GM19463 (cell line): ENCODE data around the gene CA7.

Source experiments
- ATAC-seq: cut with Tn5 transposase; IDR thresholded peaks from one replicate; pipeline ENCODE4 v1.9.1; 2021; ENCODE audit warnings: mild to moderate bottlenecking, moderate library complexity; ENCODE audit not compliant: unreplicated experiment

CA7 gene

DNA sequence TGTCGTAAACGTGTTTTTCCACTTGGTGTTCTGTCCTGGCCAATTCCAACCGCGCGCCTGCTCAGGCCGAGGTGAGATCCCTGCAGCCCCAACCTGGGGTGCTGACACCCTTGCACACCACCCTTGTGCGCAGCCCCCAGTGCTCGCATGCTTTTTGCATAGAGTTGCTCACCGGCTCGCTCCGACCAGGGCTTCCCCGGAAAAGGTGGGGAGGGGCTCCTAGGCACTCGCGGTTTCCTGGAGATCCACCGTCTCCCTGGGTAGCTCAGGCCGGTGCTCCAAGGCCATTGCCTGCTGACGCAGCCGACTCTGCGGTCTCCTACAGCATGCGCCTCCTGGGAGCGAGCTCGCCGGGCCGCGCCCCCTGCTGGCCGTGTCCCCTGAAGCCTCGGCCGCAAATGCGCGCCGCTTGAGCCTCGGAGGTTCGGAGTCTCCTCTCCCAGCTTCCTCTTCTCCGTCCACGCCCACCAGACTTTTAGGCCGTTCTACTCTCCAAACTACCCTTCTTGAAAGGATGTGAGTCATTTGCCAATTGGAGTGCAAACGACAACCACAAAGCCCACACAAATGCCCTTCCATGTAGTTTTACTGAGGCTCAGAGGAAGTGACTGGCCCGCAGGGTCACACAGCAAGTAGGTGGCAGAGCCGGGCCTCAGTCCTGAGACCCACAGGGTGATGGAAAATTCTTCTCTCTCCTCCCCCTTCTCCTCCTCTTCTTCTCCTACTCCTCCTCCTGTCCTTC lies 28.9 kb downstream of the CA7 start:
- ATAC-seq: peak; percentile 80

DNA sequence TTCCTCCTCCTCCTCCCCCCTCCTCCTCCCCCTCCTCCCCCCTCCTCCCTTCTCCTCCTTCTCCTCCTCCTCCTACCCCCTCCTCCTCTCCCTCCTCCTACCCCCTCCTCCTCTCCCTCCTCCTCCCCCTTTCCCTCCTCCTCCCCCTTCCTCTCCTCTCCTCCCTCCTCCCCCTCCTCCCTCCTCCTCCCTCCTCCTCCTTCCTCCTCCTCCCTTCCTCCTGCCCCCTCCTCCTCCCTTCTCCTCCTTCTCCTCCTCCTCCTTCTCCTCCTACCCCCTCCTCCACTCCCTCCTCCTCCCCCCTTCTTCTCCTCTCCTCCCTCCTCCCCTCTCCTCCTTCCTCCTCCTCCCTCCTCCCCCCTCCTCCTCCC lies 29.5 kb downstream of the CA7 start:
- no peak for ATAC-seq

DNA sequence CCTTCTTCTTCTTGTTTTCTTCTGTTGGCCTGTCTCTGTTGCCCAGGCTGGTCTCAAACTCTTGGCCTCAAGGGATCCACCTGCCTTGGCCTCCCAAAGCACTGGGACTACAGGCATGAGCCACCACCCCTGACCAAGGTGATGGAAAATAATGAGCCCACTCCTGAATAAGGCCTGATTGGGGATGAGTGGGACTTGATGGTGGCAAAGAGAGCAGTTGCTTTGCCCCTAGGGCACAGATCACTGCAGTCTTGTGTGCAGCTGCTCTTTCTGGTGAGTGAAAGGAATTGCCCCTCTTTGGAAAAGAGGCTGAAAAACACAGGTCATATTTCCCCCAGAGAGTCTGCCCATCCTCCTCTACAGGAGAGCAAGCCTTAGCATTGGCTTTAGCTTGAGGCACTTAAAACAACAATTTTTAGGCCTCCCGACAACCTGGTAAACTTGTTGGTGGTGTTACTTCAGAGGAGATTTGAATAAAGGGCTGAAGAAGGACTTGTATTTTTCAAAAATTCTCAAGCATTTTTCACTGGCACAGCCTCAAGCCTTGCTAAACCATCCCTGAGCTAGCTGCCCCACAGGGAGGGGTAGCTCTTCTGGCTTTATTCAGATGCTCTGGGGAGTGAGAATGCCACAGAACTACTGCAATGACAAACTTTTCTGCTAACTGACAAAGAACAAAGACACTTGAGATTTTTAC lies 30.0 kb downstream of the CA7 start:
- ATAC-seq: no peak

DNA sequence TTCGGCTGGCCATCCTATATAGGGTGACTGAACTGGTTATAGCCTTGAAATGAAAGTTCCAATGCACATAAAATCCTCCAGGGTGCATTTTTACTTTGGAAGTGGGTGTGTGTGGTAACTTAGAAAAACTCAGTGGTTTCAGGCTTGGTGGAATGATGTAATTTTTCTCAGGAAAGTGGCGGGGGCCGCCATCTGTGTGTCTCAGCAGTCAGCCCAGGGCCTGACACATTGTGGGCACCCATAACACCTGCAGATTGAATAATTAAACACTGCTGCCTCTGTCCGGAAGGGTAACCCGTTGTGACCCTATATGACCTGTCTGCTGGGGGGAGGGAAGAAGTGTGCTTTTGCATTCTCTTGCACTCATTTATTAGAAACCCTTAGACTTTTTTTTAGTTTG lies 33.9 kb downstream of the CA7 start:
- ATAC-seq: peak; percentile 24

DNA sequence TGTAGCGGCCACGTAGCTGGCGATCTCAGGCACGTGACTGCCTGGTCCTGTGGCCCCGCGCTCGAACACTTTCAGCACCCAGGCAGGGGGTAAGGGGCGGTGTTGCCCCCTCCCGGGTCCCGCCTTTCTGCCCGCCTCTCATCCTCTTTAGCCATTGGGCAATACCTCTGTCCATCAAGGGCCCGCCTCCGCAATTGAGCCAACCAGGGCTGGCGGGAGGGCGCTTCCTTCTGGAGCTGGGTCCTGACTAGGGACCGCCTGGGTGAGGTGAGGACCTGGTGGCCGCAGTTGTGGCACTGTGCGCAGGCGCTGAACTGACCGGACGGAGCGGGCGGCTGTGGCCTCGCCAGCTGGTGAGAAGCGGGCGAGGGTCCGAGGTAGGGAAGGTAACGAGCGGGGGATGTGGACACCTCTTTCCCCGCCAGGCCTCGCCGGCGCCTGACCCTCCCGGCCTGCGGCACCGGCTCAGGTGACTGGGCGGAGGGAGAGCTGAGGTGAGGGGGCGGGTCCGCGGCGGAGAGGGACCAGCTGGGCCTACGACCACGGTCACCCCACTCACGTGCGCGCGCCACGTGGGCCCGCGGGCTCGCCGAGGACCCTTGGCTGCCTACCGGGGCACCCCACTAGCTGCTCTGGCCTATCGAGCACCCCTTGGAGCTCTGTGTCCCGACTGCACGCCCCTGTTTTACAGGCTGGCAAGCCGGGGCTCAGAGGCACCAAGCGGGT lies 36.2 kb downstream of the CA7 start, which contains the start of gene PDP2:
TSS of gene PDP2 (plus strand) at position 228 of the 726 bp plus-strand sequence. CDS start 3,770 bp downstream, outside the sequence.
- peak; percentile 91 for ATAC-seq

DNA sequence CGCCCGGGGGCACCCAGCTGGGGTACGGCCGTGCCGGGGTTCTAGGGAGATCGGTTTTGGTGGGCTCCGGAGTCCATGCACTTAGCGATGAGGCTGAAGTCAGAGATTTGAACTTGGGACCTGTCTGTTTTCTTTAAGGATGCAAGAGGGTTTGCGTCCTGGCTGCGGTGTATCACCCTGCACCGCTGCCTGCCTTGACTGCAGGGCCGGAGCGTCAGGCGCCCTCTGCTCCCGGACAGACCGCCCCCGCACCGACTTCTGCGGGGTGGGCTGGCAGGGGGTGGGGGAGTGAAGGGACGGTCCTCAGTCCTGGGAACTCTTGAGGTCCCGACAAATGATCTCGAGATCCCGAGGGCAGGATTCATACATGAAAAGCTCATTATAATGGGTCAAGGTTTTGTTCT lies 36.8 kb downstream of the CA7 start:
- ATAC-seq: no peak

DNA sequence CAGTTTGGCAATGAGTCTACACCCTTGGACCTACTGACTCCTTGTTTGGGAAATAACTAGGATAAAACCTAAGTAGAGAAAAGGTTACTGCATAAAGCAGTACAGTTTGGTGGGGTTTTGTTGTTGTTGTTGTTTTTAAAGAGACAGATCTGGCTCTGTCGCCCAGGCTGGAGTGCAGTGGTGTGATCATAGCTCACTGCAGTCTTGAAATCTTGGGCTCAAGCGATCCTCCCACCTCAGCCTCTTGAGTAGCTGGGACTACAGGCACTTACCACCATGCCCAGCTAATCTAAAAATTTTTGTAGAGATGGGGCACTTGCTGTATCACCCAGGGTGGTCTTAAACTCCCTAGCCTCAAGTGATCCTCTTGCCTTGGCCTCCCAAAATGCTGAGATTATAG lies 37.3 kb downstream of the CA7 start:
- ATAC-seq: no peak

DNA sequence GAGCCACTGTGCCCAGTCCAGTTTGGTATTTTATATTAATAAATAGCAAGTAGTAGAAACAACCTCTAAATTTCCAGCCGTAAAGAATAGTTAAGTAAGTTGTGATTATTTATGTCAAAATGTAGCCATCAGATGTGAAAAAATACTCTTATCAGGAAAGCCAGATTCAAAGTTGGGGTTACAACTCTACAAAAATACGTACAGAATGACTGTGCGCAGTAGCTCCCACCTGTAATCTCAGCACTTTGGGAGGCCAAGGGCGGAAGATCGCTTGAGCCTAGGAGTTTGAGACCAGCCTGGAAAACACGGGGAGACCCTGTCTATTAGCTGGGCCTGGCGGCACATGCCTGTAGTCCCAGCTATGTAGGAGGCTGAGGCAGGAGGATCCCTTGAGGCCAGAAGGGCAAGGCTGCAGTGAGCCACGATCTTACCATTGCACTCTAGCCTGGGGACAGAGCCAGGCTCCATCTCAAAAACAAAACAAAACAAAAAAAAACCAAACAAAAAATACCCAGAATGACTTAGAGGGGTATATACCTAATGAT lies 37.8 kb downstream of the CA7 start:
- no peak for ATAC-seq

DNA sequence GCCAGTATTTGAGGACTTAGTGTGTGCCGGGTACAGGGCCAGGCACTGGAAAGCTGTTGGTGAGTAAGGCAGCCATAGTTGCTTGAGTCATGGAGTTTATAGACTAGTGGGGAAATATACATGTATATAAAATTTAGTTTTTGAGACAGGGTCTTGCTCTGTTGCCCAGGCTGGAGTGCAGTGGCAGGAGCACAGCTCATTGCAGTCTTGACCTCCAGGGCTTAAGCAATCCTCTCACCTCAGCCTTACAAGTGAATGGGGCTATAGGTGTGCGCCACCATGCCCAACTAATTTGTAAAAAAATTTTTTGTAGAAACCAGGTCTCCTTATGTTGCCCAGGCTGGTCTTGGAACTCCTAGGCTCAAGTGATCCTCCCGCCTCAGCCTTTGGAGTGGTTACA lies 38.5 kb downstream of the CA7 start:
- no peak for ATAC-seq

DNA sequence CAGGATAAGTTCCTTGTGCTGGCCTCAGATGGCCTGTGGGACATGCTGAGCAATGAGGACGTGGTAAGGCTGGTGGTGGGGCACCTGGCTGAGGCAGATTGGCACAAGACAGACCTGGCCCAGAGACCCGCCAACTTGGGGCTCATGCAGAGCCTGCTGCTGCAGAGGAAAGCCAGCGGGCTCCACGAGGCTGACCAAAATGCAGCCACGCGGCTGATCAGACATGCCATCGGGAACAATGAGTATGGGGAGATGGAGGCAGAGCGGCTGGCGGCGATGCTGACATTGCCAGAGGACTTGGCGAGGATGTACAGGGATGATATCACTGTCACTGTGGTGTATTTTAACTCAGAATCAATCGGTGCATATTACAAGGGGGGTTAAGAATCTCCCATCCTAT lies 41.3 kb downstream of the CA7 start:
- ATAC-seq: no peak

DNA sequence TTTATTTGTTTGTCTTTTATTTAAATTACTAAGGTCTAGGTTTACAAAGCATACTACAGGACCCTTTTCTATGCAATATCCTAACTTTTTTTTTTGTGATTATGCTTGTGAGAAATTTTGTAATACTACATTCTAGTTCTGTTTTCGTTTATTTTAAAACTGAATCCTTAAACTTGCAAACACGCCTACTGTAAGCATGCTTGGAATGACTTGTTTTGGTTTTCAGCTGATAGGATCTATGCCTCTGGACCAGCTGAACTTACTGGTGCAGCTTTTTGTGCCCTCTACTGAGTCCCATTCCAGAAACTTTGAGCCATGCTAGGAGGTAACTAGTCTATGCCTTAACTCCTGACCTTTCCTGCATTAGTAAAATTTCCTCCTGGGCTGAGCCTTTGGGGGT lies 42.1 kb downstream of the CA7 start:
- ATAC-seq: no peak

DNA sequence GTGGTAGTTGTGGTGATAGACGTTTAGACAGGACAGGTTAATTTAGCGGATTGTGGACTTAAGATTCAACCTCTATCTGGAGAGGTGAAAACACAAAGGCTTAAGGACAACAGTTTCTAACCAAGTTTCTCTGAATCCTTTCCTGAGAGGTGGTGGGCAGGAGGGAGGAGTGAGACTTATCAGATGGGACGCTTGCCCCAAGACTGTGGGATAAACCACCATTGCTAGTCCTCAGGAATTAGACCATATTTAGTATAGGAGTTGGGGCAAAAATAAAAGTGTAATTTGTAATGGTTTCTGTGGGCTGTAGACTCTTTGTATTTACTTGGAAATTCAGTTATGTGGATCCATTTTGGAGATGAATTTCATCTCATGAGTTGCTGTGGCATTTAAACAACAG lies 42.7 kb downstream of the CA7 start:
- ATAC-seq: no peak

DNA sequence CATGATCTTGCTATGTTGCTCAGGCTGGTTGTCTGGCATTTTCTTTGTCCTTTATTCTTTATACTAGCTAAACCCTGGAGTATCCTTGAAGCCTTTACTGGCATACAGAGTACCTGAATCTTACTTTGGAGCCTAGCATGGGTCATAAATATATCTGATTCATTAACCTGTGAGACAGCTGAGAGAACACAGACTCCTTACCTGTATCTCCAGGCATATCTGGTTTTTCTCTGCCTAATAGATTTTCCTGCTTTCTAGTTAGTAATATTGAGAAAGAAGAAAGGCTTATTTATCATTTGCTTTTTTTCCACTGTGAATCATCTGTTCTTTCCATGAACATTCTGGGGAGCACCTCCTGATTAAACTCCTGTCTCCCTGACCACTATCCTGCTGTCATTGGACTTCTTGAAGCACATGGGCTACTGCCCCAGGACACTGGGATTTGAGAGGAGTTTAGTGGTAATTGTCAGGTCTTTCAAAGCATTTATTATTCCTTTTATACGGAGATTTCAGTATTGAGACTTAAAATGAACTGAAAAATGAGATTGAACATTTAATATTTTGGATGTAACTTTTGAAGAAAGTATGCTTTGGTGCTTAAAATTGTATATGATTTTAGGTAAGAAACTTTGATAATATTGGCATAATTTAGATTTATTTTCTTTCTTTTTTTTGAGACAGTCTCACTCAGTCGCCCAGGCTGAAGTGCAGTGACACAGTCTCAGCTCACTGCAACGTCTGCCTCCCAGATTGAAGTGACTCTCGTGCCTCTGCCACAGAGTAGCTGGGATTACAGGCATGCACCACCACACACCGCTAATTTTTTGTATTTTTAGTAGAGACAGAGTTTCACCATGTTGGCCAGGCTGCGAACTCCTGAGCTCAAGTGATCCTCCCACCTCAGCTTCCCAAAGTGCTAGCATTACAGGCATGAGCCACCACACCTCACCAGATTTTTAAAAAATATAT lies 44.7 kb downstream of the CA7 start:
- ATAC-seq: no peak

DNA sequence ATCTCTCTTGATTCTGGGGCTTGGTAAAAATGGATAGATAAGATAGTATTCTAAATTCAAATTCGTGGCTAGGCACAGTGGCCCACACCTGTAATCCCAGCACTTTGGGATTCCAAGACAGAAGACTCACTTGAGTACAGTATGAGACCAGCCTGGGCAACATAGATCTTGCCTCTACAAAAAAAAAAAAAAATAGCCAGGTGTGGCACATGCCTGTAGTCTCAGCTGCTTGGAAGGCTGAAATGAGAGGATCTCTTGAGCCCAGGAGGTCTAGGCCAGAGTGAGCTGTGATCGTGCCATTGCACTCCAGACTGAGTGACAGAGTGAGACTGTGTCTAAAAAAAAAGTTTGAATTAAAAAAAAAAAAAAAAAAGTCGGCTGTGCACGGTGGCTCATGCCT lies 45.4 kb downstream of the CA7 start:
- no peak for ATAC-seq

DNA sequence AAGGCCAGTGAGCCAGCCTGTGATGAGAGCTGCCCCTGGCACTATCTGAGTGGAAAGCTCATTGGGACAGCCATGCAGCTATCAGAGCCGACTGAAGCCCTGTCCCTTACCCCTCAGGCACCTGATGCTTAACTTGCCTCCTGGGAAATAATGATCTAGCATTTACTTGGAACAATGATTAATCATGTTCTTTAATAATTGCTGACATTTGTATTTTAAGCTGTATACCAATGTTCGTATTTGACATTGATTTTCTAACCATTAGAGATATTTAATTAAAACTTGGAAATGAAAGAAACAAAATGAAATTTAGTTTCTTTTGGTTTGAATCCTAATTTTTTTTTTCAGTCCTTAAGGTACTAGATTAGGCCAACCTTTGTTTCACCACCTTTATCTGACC lies 46.6 kb downstream of the CA7 start:
- no peak for ATAC-seq

DNA sequence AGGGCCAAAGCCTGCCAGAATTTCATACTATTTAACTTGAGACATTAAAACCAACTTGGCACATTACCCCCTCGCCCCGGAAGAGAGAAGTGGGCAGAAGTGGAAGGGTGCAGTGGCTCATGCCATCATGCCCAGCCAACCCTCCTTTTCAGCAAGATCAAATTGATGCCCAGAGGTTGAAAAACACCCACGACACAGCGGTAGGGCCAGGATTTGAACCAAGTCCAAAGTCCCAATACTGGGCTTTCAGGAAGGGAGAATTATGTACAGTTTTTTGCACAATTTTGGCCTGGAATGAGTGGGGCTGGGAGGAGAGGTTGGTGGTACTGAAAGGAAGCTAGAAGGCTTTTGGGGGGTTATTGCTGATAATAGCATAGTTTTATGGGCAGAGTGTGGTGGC lies 47.1 kb downstream of the CA7 start:
- no peak for ATAC-seq

DNA sequence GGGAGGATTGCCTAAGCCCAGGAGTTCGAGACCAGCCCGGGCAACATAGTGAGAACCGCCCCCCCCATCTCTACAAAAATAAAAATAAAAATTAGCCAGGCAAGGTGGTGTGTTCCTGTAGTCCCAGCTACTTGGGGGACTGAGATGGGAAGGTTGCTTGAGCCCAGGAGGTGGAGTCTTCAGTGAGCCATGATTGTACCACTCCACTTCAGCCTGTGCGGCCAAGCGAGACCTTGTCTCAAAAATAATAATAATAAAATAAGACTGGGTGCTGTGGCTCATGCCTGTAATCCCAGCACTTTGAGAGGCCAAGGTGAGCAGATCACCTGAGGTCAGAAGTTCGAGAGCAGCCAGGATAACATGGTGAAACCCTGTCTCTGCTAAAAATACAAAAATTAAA lies 47.6 kb downstream of the CA7 start:
- ATAC-seq: no peak

DNA sequence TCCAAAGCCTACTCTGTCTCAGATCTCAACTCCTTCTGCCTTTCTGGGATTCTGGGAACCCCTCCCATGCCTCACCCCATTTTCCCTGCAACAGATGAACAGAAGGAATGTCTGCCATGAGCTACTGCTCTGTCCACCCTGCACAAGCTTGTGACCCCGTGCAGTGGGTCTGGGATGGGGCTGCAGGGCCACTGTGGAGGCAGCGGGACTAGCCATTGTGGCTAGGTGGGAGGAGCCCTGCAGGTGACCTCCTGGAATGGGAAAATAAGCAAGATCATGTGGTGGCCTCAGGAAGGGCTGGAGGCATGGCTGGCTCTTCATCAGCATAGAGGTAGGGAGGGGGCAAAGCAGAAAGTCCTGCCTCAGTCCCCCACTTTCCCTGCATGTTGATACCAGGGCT lies 49.8 kb downstream of the CA7 start:
- ATAC-seq: no peak

DNA sequence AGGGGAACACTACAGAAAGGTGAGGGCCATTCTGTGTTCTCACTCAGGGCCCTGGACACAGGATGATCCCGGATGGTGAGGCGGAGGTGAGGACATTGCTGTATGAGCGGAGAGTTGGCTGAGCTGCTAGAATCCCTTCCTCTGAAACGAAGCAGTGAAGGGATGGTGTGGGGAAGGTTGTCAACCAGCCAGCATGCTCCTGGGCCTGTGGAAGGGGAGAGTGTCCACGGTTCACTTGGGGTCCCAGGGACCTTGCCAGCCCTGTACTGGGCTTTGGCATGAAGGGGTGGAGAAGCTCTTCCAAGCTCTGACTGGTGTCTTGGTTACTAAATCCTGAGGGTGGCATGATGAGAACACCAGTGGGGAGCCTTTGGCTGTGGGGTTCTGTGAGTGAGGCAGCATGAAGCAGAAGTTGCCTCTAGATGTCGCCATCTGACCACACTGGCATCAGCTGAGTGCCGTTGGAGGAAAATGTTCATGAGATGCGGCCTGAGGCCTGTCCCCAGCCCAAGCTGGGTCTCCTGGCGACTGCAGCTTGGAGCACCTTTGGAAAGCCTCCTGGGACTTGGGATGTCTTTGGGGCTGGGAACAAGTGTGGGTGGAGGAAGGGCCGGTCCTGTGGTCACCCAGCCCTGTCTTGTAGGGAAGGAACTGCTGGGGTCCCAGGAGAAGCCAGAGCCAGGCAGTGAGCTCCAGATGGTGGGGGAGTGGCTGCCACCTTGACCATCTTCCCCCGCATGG lies 50.9 kb downstream of the CA7 start:
- no peak for ATAC-seq

DNA sequence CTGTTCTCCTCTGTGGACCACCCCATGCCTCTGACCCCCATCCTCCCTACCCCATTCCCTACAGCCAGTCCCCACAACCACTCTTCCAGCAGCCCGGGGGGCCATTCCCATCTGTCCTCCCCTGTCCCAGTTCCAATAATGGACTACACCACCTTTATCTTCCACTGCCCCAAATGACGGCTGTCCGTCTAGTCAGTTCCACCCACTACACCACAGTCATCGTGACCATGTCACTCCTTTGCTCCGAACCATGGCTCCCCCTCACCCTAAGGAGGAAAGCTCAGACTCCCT lies 51.4 kb downstream of the CA7 start:
- ATAC-seq: no peak
